Panc1 (cell line): ENCODE measurements around the gene SEPTIN1.

ENCODE experiments used
- CTCF ChIP-seq: fragments of 450-650 bp; IDR thresholded peaks from 2 replicates; pipeline ENCODE4 v1.5.1; 2017; ENCODE audit warnings: mild to moderate bottlenecking
- POLR2AphosphoS5 ChIP-seq: IDR thresholded peaks from 2 replicates; pipeline ENCODE4 v1.6.1; 2012; ENCODE audit warnings: mild to moderate bottlenecking, low read depth, low read length, moderate library complexity
- REST ChIP-seq, 2 experiments: IDR thresholded peaks; 2 replicates each; pipeline ENCODE4 v1.6.1; 2011 to 2012; ENCODE audit warnings: low read depth in 2 of 2, control low read depth in 1 of 2, low read length in 1 of 2, mild to moderate bottlenecking in 1 of 2, moderate library complexity in 1 of 2; ENCODE audit not compliant: insufficient read depth in 1 of 2
- SIN3A ChIP-seq: IDR thresholded peaks from 2 replicates; pipeline ENCODE4 v1.6.1; 2012; ENCODE audit warnings: low read depth, mild to moderate bottlenecking, low read length, moderate library complexity, borderline replicate concordance; ENCODE audit not compliant: insufficient read depth

DNA sequence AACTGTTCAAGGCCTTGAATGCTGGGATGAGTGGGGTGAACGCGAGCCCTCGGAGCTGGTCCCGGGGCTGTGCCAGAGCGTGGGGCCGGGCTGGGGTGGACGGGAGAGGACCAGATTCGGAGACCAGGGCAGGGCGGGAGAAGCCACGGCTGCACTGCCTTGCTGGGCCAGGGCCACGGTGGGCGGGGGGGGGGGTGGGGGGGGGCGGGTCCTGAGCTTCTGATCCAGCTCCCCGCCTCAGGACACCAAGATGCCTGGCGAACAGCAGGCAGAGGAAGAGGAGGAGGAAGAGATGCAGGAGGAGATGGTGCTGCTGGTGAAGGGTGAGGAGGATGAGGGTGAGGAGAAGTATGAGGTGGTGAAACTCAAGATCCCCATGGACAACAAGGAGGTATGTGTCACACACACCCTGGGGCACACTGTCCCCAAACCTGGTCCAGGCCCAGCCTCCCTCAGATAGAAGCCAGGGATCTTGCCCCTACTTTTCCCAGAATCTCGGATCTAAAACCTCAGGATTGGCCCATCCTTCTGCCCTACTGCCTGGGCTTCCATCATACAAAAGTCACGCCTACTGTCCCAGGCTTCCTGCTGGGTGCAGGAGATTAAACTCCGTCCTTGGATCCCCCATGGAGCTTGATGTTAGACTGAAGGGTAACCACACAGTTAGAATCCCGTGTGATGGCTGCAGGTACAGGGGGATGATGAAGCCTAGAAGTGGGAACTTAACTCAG is 25.6 kb upstream of the SEPTIN1 start:
- TF ChIP-seq REST (IDR thresholded peaks at IDR 0.05; ENCODE audit: insufficient read depth in 1 of 2, low read depth in 2 of 2, low read length in 1 of 2) = no peak
- no peak for TF ChIP-seq CTCF
- no peak for TF ChIP-seq POLR2AphosphoS5
- no peak for TF ChIP-seq SIN3A
